ENCODE results near the gene PRSS53. TPM values are rescaled to one million over a fixed set of nuclear protein-coding genes. Genes with fewer than 3 reads are reported as not detected.

PRSS53 gene
- total and polyA plus RNA-seq, 10 of the 15 experiments (the other 5 are each of a cell fraction or from before 2014, with no cell fraction given): 0.35 to 3.4 (median 0.88) TPM; not detected in 2

- RAD21 ChIA-PET (ENCODE audit: unreplicated experiment): interaction anchor here (0.7 to 5.2 kb wide), 8 partner anchors 11 to 594 kb away, joined by 3 to 48 read pairs (median 4); partner anchors contain the start of genes BCKDK, ZNF646 and ZNF668
- 52% methylated on average over 9 of the region's 9 CpGs for WGBS (ENCODE audit: insufficient coverage, insufficient replicate concordance, low lambda C conversion rate, missing lambda C conversion rate)
- DNase-seq (ENCODE audit: low read depth, low spot score): no peak
- peaks cover 11% of the 10 kb centered on the region for H3K79me2 ChIP-seq (ENCODE audit: control insufficient read depth, insufficient read depth, low read length)
- intact Hi-C loops (cut with micrococcal nuclease; ENCODE audit: unreplicated experiment) (loop anchor here (10.0 kb wide), 1 partner anchor 756 kb away; the partner anchor contains the start of gene ZNF267), in situ Hi-C loops (cut with MboI) (loop anchor here (10.0 kb wide), 1 partner anchor 756 kb away; the partner anchor contains the start of gene ZNF267)
- H3K27ac ChIP-seq (ENCODE audit: control insufficient read depth, insufficient read depth): peak overlapping the region; percentile 36; the same call in 1 of the 2 replicates
- H3K9ac ChIP-seq (ENCODE audit: control insufficient read depth, insufficient read depth, low read length): peak overlapping the region; percentile 46
- H2AFZ ChIP-seq (ENCODE audit: control insufficient read depth, low read depth, low read length): no peak overlapping the region
- POLR2A ChIA-PET: interaction anchor here (0.6 to 1.7 kb wide), 12 partner anchors 10 to 341 kb away, joined by 3 to 24 read pairs (median 4); partner anchors contain the start of genes BCKDK, FUS, PYCARD and ZNF646
- SMC1A ChIA-PET (ENCODE audit: uncharacterized antibody, unreplicated experiment): interaction anchor here (1.0 to 2.4 kb wide), 4 partner anchors 17 to 264 kb away, joined by 3 to 7 read pairs (median 4); partner anchors contain the start of genes ZNF646 and ZNF668
- CTCF ChIA-PET: interaction anchor here (0.6 to 1.6 kb wide), 3 partner anchors 24 to 265 kb away, joined by 3 to 15 read pairs (median 9); no protein-coding TSS in a partner anchor
- no peaks in the 10 kb centered on the region for H3K9me3 ChIP-seq (replicated peaks; ENCODE audit: control insufficient read depth, insufficient read depth, low read length)
- H4K20me1 ChIP-seq (ENCODE audit: control insufficient read depth, insufficient read depth): no peaks in the 10 kb centered on the region
- peaks cover 3 to 9% of the 10 kb centered on the region in 2 experiments; a peak in 3 of 4 replicates for H3K36me3 ChIP-seq (ENCODE audit: control insufficient read depth in 2 of 2, insufficient read depth in 2 of 2, low read length in 1 of 2)
- no peak for FAIRE-seq
- peak overlapping the region; percentile 84 for H3K4me3 ChIP-seq
- ATAC-seq: no peak
- H3K4me1 ChIP-seq (ENCODE audit: control insufficient read depth, insufficient read depth, low read length): peaks cover 8% of the 10 kb centered on the region
- TF ChIP-seq NFXL1 (IDR thresholded peaks at IDR 0.05; ENCODE audit: borderline replicate concordance) (no peak), ASH2L (IDR thresholded peaks at IDR 0.05; ENCODE audit: borderline replicate concordance, low read depth) (no peak), PRDM15 (CRISPR knock-in tag; IDR thresholded peaks at IDR 0.05) (no peak), ZBTB11 (CRISPR knock-in tag; IDR thresholded peaks at IDR 0.05) (no peak), IRF3 (IDR thresholded peaks at IDR 0.05) (no peak), YY1 (IDR thresholded peaks at IDR 0.05; ENCODE audit: low read depth, low read length) (no peak), WRNIP1 (IDR thresholded peaks at IDR 0.05; ENCODE audit: borderline replicate concordance, low read depth, low read length) (no peak), CBX3 (IDR thresholded peaks at IDR 0.05; ENCODE audit: borderline replicate concordance, low read depth) (no peak), EED (IDR thresholded peaks at IDR 0.05; ENCODE audit: low read depth) (no peak), KLF5 (IDR thresholded peaks at IDR 0.05; ENCODE audit: partially characterized antibody) (no peak), GATAD2B (conservative IDR thresholded peaks at IDR 0.05; ENCODE audit: low read depth) (no peak)
- BruUV-seq (replicated peaks): no TSS peak
- H3K27me3 ChIP-seq (replicated peaks in 1 of 2; ENCODE audit: control insufficient read depth in 2 of 2, insufficient read depth in 2 of 2, low read length in 1 of 2): no peaks in the 10 kb centered on the region
- H3K4me2 ChIP-seq (ENCODE audit: control insufficient read depth, insufficient read depth): peak overlapping the region; percentile 11
Observed at GRCh38 chr16:31118223-31119155, 29.7 kb upstream of the PRSS53 start.

Data from GM12878 (cell line).